ENCODE data around the gene SOX5.
"Not testable (repeated sequence)": the region's sequence is repeated elsewhere in the genome, so short reads cannot be mapped to it uniquely, and the experiment has no call there.

The SOX5 gene

DNA sequence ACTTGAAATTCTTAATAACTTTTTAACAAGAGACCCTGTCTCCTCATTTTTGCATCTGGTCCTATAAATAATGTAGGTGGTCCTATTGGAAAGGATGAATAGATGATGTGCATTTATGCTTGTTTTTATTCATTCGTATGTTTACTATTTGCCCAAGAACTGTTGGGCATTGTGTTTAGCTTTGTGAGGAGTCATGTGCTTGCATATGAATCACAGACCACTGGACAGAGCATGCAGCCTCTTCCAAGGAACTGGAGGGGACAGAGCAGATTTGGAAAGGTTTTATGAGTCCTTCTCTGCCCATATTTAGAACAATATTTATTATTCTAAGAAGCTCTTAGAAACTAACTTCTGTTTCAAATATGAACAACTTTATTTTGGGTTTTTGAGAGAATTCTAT is 414.0 kb downstream of the SOX5 start:
- intact Hi-C loops (cut with DNase I), result no loop called here
- no peak for DNase-seq

DNA sequence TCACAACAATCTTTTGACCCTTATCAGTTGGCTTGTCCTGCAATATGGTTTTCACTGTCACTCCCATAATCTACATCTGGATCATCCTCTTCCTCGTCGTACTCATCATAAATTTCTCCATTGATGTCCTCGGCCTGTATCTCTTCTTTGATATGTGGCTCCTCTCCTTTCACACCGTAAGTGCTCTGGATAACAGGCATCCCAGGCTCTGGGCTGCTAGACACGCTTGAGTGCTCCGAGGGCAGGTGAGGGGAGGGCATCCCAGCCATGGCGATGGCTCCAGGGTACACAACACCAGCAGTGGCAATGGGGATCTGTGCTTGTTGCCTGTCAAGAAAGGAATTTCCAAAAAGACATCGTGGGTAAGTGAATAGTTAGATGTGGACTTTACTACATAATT is 415.3 kb downstream of the SOX5 start:
- intact Hi-C loops (cut with DNase I), result no loop called here
- DNase-seq, result no peak

GRCh38 chr12:23533699-23534098 is 415.8 kb downstream of the SOX5 start:
- intact Hi-C loops (cut with DNase I), result no loop called here
- no peak for DNase-seq

DNA sequence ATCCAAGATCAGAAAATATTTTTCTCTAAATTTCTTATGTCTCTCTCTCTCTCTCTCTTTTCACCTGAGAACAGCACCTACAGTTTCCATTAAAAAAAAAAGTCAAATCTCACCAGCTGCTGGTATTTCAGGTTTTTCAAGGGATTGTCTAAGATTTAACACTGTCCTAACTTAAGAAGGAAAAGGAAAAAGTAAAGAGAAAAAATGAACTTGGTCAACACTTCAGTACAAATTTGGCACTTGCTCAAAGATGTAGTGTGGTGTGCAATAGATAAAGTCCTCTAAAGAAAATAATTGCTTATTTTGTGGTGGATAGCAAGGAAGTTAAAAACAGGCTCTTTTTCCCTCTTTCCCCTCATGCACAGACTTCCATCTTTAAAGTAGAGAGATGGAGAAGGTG is 416.2 kb downstream of the SOX5 start:
- DNase-seq, result no peak
- intact Hi-C loops (cut with DNase I), result no loop called here

DNA sequence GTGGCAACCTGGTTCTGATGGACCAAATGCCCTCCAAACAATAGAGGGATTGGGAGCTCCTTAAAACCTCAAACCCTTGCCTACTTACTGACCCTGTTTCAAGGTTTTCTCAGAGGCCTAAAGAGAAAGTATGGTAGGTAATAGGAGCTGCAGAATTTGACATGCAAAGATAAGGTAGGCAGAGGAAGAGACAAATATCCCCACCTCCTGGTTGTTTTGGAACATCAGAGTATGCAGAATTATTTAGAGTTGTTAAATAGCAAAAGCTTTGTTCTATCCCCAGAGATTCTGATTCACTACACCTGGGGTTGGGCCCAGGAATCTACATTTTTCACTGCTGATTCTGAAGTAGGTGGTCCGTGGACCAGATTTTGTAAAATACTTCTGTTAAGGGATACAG is 421.2 kb downstream of the SOX5 start:
- intact Hi-C loops (cut with DNase I), result no loop called here
- DNase-seq, result no peak

GRCh38 chr12:23525450-23526072 is 423.9 kb downstream of the SOX5 start:
- intact Hi-C loops (cut with DNase I), result no loop called here
- DNase-seq, result no peak

GRCh38 chr12:23523339-23523738 is 426.1 kb downstream of the SOX5 start:
- intact Hi-C loops (cut with DNase I), result no loop called here
- no peak for DNase-seq

- DNase-seq; intact Hi-C loops (cut with DNase I): not testable (repeated sequence)
Measured at GRCh38 chr12:23519444-23519843, 430.0 kb downstream of the SOX5 start.

DNA sequence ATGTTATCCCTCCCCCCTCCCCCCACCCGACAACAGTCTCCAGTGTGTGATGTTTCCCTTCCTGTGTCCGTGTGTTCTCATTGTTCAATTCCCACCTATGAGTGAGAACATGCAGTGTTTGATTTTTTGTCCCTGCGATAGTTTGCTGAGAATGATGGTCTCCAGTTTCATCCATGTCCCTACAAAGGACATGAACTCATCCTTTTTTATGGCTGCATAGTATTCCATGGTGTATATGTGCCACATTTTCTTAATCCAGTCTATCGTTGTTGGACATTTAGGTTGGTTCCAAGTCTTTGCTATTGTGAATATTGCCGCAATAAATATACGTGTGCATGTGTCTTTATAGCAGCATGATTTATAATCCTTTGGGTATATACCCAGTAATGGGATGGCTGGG is 433.7 kb downstream of the SOX5 start:
- DNase-seq; intact Hi-C loops (cut with DNase I): not testable (repeated sequence)

DNA sequence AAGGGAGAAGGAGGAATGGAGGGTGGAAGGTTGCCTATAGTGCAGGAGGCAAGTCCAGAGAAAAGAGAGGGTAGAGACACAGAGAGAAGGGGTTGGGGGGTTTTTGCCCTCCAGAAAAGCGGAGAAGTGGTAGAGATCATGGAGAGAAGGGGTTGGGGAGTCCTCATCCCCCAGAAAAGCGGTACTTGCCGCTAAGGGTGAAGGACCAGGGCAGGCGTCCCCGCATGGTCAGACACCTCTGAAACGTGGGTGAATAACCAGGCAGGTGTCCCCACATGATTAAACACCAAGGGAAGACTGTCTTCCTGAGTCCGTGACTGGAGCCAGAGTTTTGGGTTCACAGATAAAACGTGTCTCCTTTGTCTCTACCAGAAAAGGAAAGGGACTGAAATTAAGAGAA is 439.0 kb downstream of the SOX5 start:
- intact Hi-C loops (cut with DNase I), result no loop called here
- no peak for DNase-seq

GRCh38 chr12:23509832-23510231 is 439.6 kb downstream of the SOX5 start:
- intact Hi-C loops (cut with DNase I); DNase-seq: not testable (repeated sequence)

GRCh38 chr12:23507785-23508184 is 441.7 kb downstream of the SOX5 start:
- intact Hi-C loops (cut with DNase I); DNase-seq: not testable (repeated sequence)

DNA sequence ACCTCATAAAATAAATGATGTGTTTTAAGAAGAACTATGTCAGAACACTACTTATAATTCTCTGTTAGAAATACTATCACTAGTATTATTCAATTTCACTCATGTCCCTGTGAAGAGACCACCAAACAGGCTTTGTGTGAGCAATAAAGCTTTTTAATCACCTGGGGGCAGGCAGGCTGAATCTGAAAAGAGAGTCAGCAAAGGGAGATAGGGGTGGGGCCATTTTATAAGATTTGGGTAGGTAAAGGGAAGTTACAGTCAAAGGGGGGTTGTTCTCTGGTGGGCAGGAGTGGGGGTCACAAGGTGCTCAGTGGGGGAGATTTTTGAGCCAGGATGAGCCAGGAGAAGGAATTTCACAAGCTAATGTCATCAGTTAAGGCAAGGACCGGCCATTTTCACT is 443.7 kb downstream of the SOX5 start:
- DNase-seq; intact Hi-C loops (cut with DNase I): not testable (repeated sequence)

- intact Hi-C loops (cut with DNase I), result no loop called here
- DNase-seq, result no peak
Measured at GRCh38 chr12:23504641-23505399, 444.6 kb downstream of the SOX5 start.

DNA sequence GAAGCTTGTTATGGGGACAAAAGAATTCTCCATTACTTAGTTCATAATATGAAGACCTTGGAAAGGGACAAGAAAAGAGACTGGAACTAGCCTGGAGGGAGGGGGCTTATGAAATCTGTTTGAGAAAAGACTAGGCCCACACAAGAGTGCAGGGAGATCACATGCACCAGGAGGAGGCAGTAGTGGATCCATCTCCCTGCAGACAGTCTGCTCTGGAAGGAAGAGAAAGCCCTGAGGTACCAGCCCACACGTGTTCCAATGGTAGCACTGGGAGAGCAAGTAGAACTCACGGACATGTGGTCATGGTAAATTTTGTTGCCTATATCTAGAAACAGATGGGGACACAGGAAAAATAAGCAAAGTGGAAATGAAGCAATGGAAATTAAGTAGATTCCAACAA is 445.4 kb downstream of the SOX5 start:
- intact Hi-C loops (cut with DNase I), result no loop called here
- no peak for DNase-seq

GRCh38 chr12:23503544-23503943 is 445.9 kb downstream of the SOX5 start:
- DNase-seq, result no peak
- intact Hi-C loops (cut with DNase I), result no loop called here

DNA sequence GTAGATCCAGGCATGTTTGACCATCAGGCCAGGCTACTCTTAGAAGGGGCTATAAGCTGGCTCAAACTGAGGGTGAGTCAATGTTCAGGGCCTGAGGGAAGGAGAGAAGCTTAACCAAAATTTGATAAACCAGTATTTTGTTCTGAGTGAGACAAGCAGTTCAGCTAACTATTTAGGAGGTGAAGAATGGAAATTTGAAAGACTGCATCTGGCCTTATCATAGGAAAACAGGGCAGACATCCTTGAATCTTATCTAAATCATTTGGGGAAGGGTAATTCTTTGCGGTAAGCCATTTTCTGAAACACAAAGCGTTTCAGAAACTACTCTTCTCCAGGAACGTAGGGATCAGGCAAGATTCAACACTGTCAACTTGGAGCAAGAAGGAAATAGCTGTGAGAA is 447.2 kb downstream of the SOX5 start:
- DNase-seq, result no peak
- intact Hi-C loops (cut with DNase I), result no loop called here

GRCh38 chr12:23495472-23495871 is 454.0 kb downstream of the SOX5 start:
- DNase-seq, result no peak
- intact Hi-C loops (cut with DNase I), result no loop called here

GRCh38 chr12:23493672-23494071 is 455.8 kb downstream of the SOX5 start:
- DNase-seq, result no peak
- intact Hi-C loops (cut with DNase I), result no loop called here

- intact Hi-C loops (cut with DNase I); DNase-seq: not testable (repeated sequence)
Measured at GRCh38 chr12:23491029-23491428, 458.4 kb downstream of the SOX5 start.

GRCh38 chr12:23488130-23488529 is 461.3 kb downstream of the SOX5 start:
- no peak for DNase-seq
- intact Hi-C loops (cut with DNase I), result no loop called here

Data from head of caudate nucleus (tissue), 42 donors.